Stimulated activated CD8-positive, alpha-beta memory T cell treated with anti-CD3 and anti-CD28 coated beads, Interleukin-7, amount 100 ng/mL, for 24 hours (primary cell): Measurements from ENCODE around the gene CTDP1.

Source experiments
- DNase-seq: peaks from one replicate; pipeline ENCODE4 v3.0.0-alpha.2; 2020; ENCODE audit warnings: low read depth

Gene CTDP1

GRCh38 chr18:79797518-79798345, 118.1 kb downstream of the CTDP1 start, which contains the start of gene KCNG2:
KCNG2 (plus strand) TSS chr18:79797938; CDS start chr18:79863668, 65,730 bp downstream.
- no peak for DNase-seq

- DNase-seq: no peak
These were observed 118.9 kb downstream of the CTDP1 start for GRCh38 chr18:79798346-79798998.

GRCh38 chr18:79798999-79799370, 119.4 kb downstream of the CTDP1 start:
- DNase-seq: no peak

- no peak for DNase-seq
These were observed 120.2 kb downstream of the CTDP1 start for GRCh38 chr18:79799619-79800370.

GRCh38 chr18:79800371-79801180, 121.0 kb downstream of the CTDP1 start:
- no peak for DNase-seq

- no peak for DNase-seq
These were observed 121.6 kb downstream of the CTDP1 start for GRCh38 chr18:79801217-79801616.

GRCh38 chr18:79801641-79802040, 122.0 kb downstream of the CTDP1 start:
- DNase-seq: no peak

GRCh38 chr18:79802298-79802697, 122.7 kb downstream of the CTDP1 start:
- DNase-seq: no peak

GRCh38 chr18:79803611-79804051, 124.0 kb downstream of the CTDP1 start:
- DNase-seq: no peak
